Psoas muscle (tissue), 8 donors: ENCODE measurements around the gene BPIFA3. TPM values are rescaled to one million over a fixed set of nuclear protein-coding genes. Genes with fewer than 3 reads are reported as not detected.

ENCODE experiments used
- ATAC-seq, 4 donors: fragments of 200-7000 bp; cut with Tn5 transposase; one replicate each; pipeline ENCODE4 v1.9.1; 2020; ENCODE audit warnings: moderate library complexity in 3 of 4, mild to moderate bottlenecking in 2 of 4
- DNase-seq, 2 donors: peaks; one replicate each; pipeline ENCODE4 v3.0.0-alpha.2; 2020
- H3K27ac ChIP-seq: fragments of 200-600 bp; one replicate; pipeline ENCODE4 v1.8.0; 2022
- H3K27me3 ChIP-seq, 3 donors: fragments of 200-600 bp in 1 of 3; one replicate each; pipeline versions ENCODE4 v1.6.1 to v1.8.0; 2013 to 2022; ENCODE audit warnings: low read length in 2 of 3, mild to moderate bottlenecking in 2 of 3, moderate library complexity in 1 of 3; ENCODE audit not compliant: insufficient read depth in 3 of 3
- H3K36me3 ChIP-seq, 2 donors: fragments of 200-600 bp in 1 of 2; one replicate each; pipeline versions ENCODE4 v1.6.1 to v1.8.0; 2013 to 2022; ENCODE audit warnings: low read depth in 1 of 2, mild to moderate bottlenecking in 1 of 2, moderate library complexity in 1 of 2; ENCODE audit not compliant: insufficient read depth in 1 of 2
- H3K4me1 ChIP-seq: fragments of 200-600 bp; one replicate; pipeline ENCODE4 v1.8.0; 2022
- H3K4me3 ChIP-seq: fragments of 200-600 bp; one replicate; pipeline ENCODE4 v1.8.0; 2022; ENCODE audit warnings: mild to moderate bottlenecking
- H3K9me3 ChIP-seq: fragments of 200-600 bp; one replicate; pipeline ENCODE4 v1.8.0; 2022
- CTCF ChIP-seq: fragments of 200-600 bp; IDR thresholded peaks from one replicate; pipeline ENCODE4 v1.8.0; 2022; ENCODE audit warnings: antibody characterized with exemption
- WGBS, 3 donors: extraction: QIAGEN DNeasy Blood & Tissue Kit; methylation state at CpG; one replicate each; pipeline versions ENCODE4 v1.1.6 to v1.1.7; 2013; 5-methylcytosine and 5-hydroxymethylcytosine counted together
- intact Hi-C, 2 donors: fragments of 100-400 bp; cut with DNase I; formaldehyde crosslinking; loops; one replicate each; pipeline versions ENCODE4 v1.11.0 to v1.14.2; 2022
- polyA plus RNA-seq, 3 donors: library from polyadenylated mRNA; stranded (reverse); fragments of 200-250 nt; gene quantifications; one replicate each; pipeline ENCODE4 v1.2.3, GENCODE V29; 2013
- total RNA-seq, 4 donors: library from RNA; stranded (reverse); fragmentation: NEBNext Ultra II Directional in 2 of 4; extraction: Animal tissue kit (Norgen Biotek cat#: 25700) in 2 of 4; gene quantifications; one replicate each; pipeline versions ENCODE4 v1.2.1 to v1.2.4, GENCODE V29; 2021 to 2023
- donor health status: healthy with polysubstance abuse.
- donor health status: DM: no; HTN: no; CAD: no; lungs with moderate emphysema.
- donor health status: Bipolar disorder and iron deficiency.
- donor health status: healthy.
- donor health status: DM: yes; HTN: yes; CAD: no.
- donor health status: DM: no; HTN: no; CAD: no.
- donor health status: DM: no; HTN: no; CAD: no.
- donor health status: DM: yes; HTN: yes; CAD: no.

The BPIFA3 gene
- total and polyA plus RNA-seq, 7 donors = not detected

GRCh38 chr20:33257237-33257636 is 40.1 kb downstream of the BPIFA3 start:
- 78 to 85% (median 82%) methylated on average over 5 of the region's 5 CpGs for WGBS, 3 donors
- intact Hi-C loops = no loop called here
- Histone ChIP-seq H3K9me3 (no peaks in the 10 kb centered on the region), H3K36me3 (no peaks in the 10 kb centered on the region), H3K27ac (no peak overlapping the region), H3K4me3 (no peak overlapping the region), H3K27me3 (peaks cover 0 to 7% (median 0%) of the 10 kb centered on the region in 3 donors), H3K4me1 (no peaks in the 10 kb centered on the region)
- ATAC-seq (no peak), DNase-seq (no peak)
- no peak for TF ChIP-seq CTCF

GRCh38 chr20:33259371-33259770 is 42.2 kb downstream of the BPIFA3 start:
- Histone ChIP-seq H3K27ac (no peak overlapping the region), H3K27me3 (peaks cover 0 to 16% (median 0%) of the 10 kb centered on the region in 3 donors), H3K36me3 (no peaks in the 10 kb centered on the region), H3K4me3 (no peak overlapping the region), H3K4me1 (no peaks in the 10 kb centered on the region), H3K9me3 (no peaks in the 10 kb centered on the region)
- intact Hi-C loops = no loop called here
- TF ChIP-seq CTCF = no peak
- ATAC-seq (no peak), DNase-seq (no peak)
- WGBS, 3 donors = 38 to 43% (median 39%) methylated on average over 5 of the region's 5 CpGs

GRCh38 chr20:33261465-33261864 is 44.3 kb downstream of the BPIFA3 start:
- DNase-seq (no peak), ATAC-seq (no peak)
- Histone ChIP-seq H3K27ac (no peak overlapping the region), H3K4me3 (no peak overlapping the region), H3K27me3 (peaks cover 0 to 12% (median 0%) of the 10 kb centered on the region in 3 donors), H3K9me3 (no peaks in the 10 kb centered on the region), H3K4me1 (no peaks in the 10 kb centered on the region), H3K36me3 (no peaks in the 10 kb centered on the region)
- 63 to 74% (median 72%) methylated on average over 4 of the region's 4 CpGs for WGBS, 3 donors
- no peak for TF ChIP-seq CTCF
- intact Hi-C loops = no loop called here

GRCh38 chr20:33262658-33263065 is 45.5 kb downstream of the BPIFA3 start:
- no peak for ATAC-seq

More at GRCh38 chr20:33262658-33263065, 45.5 kb downstream of the BPIFA3 start:
- peaks cover 0 to 12% (median under 1%) of the 10 kb centered on the region in 3 donors for H3K27me3 ChIP-seq
- intact Hi-C loops = no loop called here
- H3K9me3 ChIP-seq = no peaks in the 10 kb centered on the region
- TF ChIP-seq CTCF = no peak
- no peak overlapping the region for H3K27ac ChIP-seq
- H3K36me3 ChIP-seq = no peaks in the 10 kb centered on the region
- WGBS, 3 donors = 15 to 17% (median 17%) methylated on average over 5 of the region's 5 CpGs
- DNase-seq = no peak
- no peaks in the 10 kb centered on the region for H3K4me1 ChIP-seq
- no peak overlapping the region for H3K4me3 ChIP-seq
